IPS-18a (cell line): ENCODE results near the gene SCP2.

Experiments
- H3K27ac ChIP-seq: one replicate; pipeline ENCODE4 v1.5.1; 2013; ENCODE audit warnings: low read length
- H3K27me3 ChIP-seq: one replicate; pipeline ENCODE4 v1.6.1; 2013; ENCODE audit warnings: mild to moderate bottlenecking, low read length; ENCODE audit not compliant: control insufficient read depth, insufficient read depth
- H3K36me3 ChIP-seq: one replicate; pipeline ENCODE4 v1.6.1; 2013; ENCODE audit warnings: low read depth, low read length; ENCODE audit not compliant: control insufficient read depth
- H3K4me1 ChIP-seq: one replicate; pipeline ENCODE4 v1.6.1; 2013; ENCODE audit warnings: low read depth, low read length; ENCODE audit not compliant: control insufficient read depth
- H3K4me3 ChIP-seq: one replicate; pipeline ENCODE4 v1.5.1; 2013; ENCODE audit warnings: low read length
- H3K9ac ChIP-seq: one replicate; pipeline ENCODE4 v1.6.1; 2013; ENCODE audit warnings: mild to moderate bottlenecking, low read length, moderate library complexity
- H3K9me3 ChIP-seq: one replicate; pipeline ENCODE4 v1.6.1; 2013; ENCODE audit warnings: low read depth, low read length; ENCODE audit not compliant: control insufficient read depth

Gene SCP2

GRCh38 chr1:53024117-53024516 is 97.0 kb downstream of the SCP2 start:
- Histone ChIP-seq H3K4me1 (no peaks in the 10 kb centered on the region), H3K27ac (no peak overlapping the region), H3K27me3 (no peaks in the 10 kb centered on the region), H3K9ac (no peak overlapping the region), H3K9me3 (no peaks in the 10 kb centered on the region), H3K36me3 (no peaks in the 10 kb centered on the region), H3K4me3 (no peak overlapping the region)

GRCh38 chr1:53025034-53025768 is 98.1 kb downstream of the SCP2 start:
- H3K36me3 ChIP-seq: no peaks in the 10 kb centered on the region
- no peak overlapping the region for H3K4me3 ChIP-seq
- H3K27ac ChIP-seq: no peak overlapping the region
- no peaks in the 10 kb centered on the region for H3K9me3 ChIP-seq
- no peak overlapping the region for H3K9ac ChIP-seq
- H3K4me1 ChIP-seq: no peaks in the 10 kb centered on the region
- H3K27me3 ChIP-seq: no peaks in the 10 kb centered on the region

DNA sequence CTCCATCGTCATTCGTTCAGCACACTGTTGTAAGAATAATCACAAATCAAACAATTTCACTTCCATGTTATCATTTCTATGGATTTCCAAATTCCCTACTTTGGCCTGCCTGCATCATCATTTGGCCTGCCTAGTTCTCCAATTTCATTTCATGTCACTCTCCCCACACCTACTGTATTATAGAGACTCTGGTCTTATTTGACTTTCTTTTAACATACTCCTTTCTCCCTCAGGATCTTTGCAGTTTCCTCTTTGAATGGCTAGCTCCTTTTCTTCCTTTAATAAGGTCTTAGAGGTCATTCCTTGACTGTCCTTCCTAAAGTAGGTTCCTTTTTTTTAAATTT is 98.7 kb downstream of the SCP2 start:
- Histone ChIP-seq H3K4me3 (no peak overlapping the region), H3K27me3 (no peaks in the 10 kb centered on the region), H3K36me3 (no peaks in the 10 kb centered on the region), H3K4me1 (no peaks in the 10 kb centered on the region), H3K27ac (no peak overlapping the region), H3K9ac (no peak overlapping the region), H3K9me3 (no peaks in the 10 kb centered on the region)

- Histone ChIP-seq H3K27ac (no peak overlapping the region), H3K27me3 (no peaks in the 10 kb centered on the region), H3K4me3 (no peak overlapping the region), H3K4me1 (no peaks in the 10 kb centered on the region), H3K36me3 (no peaks in the 10 kb centered on the region), H3K9me3 (no peaks in the 10 kb centered on the region), H3K9ac (no peak overlapping the region)
These were observed 99.2 kb downstream of the SCP2 start for GRCh38 chr1:53026254-53026653.

DNA sequence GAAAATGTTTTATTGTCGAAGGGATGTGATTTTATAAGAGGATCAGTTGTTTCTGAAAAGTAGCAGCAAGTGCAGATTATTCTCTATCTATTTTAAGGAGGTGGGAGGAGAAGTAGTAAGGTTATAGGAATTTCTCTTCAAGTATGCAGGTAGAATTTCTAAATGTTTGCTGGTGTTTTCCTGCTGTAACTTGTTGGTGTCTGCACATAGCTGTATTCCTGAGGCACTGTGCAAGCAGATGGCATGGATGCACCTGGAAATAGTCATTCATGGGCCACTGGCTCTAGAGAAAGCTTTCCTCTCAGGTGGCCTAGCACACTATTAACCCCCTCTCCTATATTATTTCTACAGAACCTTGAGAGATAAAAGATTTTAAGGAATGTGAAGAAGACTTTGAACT is 104.7 kb downstream of the SCP2 start:
- no peak overlapping the region for H3K9ac ChIP-seq

GRCh38 chr1:53037159-53037558 is 110.1 kb downstream of the SCP2 start:
- Histone ChIP-seq H3K36me3 (no peaks in the 10 kb centered on the region), H3K9ac (no peak overlapping the region), H3K27me3 (no peaks in the 10 kb centered on the region), H3K9me3 (no peaks in the 10 kb centered on the region), H3K27ac (no peak overlapping the region), H3K4me3 (no peak overlapping the region), H3K4me1 (peaks cover 3% of the 10 kb centered on the region)

More for the DNA sequence above, 104.7 kb downstream of the SCP2 start:
- H3K4me1 ChIP-seq: no peaks in the 10 kb centered on the region
- H3K9me3 ChIP-seq: no peaks in the 10 kb centered on the region
- H3K27me3 ChIP-seq: no peaks in the 10 kb centered on the region
- H3K4me3 ChIP-seq: no peak overlapping the region
- no peaks in the 10 kb centered on the region for H3K36me3 ChIP-seq
- no peak overlapping the region for H3K27ac ChIP-seq

GRCh38 chr1:53038566-53038965 is 111.5 kb downstream of the SCP2 start:
- Histone ChIP-seq H3K36me3 (no peaks in the 10 kb centered on the region), H3K4me3 (no peak overlapping the region), H3K27me3 (no peaks in the 10 kb centered on the region), H3K9ac (no peak overlapping the region), H3K27ac (no peak overlapping the region), H3K4me1 (peaks cover 3% of the 10 kb centered on the region), H3K9me3 (no peaks in the 10 kb centered on the region)

DNA sequence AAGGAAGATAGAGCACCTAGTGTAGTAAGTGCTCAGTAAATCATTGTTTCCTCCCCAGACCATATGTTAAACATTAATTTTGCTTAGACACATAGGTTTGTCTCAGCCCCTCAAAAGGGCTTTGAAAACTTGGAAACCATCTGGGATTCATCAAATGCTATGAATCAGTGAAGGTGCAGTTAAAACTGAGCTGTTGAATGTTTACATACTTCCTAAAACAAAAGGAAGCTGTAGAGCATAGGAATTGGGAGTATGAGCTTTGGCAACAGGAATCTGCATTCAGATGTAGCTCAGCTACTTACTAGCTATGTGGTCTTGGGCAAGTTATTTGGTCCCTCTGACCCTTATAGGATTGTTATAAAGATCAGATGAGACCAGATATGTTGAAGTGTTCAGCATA is 116.2 kb downstream of the SCP2 start:
- Histone ChIP-seq H3K9ac (no peak overlapping the region), H3K4me1 (peaks cover 5% of the 10 kb centered on the region), H3K36me3 (no peaks in the 10 kb centered on the region), H3K9me3 (no peaks in the 10 kb centered on the region), H3K27ac (no peak overlapping the region), H3K27me3 (no peaks in the 10 kb centered on the region), H3K4me3 (no peak overlapping the region)

GRCh38 chr1:53044926-53045325 is 117.8 kb downstream of the SCP2 start:
- Histone ChIP-seq H3K27ac (no peak overlapping the region), H3K9me3 (no peaks in the 10 kb centered on the region), H3K9ac (no peak overlapping the region), H3K36me3 (no peaks in the 10 kb centered on the region), H3K4me1 (peaks cover 17% of the 10 kb centered on the region), H3K4me3 (no peak overlapping the region), H3K27me3 (no peaks in the 10 kb centered on the region)

- Histone ChIP-seq H3K36me3 (no peaks in the 10 kb centered on the region), H3K27ac (no peak overlapping the region), H3K4me1 (peaks cover 22% of the 10 kb centered on the region), H3K9ac (no peak overlapping the region), H3K9me3 (no peaks in the 10 kb centered on the region), H3K27me3 (no peaks in the 10 kb centered on the region), H3K4me3 (no peak overlapping the region)
These were observed 119.9 kb downstream of the SCP2 start for GRCh38 chr1:53046930-53047329.

DNA sequence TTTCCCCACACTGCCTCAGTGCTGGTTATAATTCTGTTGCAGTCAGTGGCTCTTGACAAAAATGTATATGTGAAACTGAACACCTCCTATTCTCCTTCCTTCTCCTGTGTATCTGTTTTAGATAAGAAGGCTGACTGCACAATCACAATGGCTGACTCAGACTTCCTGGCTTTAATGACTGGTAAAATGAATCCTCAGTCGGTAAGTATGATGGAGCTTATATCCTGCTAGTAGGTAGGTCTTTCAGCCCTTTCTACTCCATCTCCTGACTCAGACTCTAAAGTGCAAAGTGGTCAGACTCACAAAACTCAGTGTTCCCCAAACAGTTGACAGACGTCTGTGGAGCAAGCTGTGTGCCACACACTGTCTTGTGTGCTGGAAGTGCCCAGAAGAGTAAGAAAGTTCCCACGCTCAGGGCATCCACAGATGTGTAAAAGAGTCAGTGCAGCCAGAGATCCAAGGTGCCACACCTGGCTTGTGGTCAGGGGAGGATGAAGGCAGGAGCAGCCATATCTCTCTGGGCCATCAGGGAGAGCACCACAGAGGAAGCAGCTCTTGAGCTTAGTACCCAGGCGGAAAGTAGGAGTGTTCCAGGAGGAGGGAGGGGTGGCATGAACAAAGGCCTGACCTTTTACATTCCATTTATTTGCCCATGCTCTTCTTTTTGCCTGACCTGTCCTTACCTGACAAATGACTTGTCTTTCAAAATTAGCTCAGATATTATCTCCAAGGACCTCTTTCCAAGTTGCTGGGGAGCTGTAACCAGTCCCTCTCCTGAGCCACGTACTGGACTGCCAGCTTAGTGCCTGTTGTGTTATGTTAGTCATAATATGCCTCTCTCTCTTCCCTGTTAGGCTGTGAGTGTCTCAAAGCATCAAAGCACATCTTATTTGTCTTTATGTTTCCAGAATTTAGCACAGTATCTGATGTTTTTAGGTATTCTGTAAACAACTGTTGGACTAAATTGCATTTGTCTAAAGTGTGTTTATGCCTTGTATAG is 121.0 kb downstream of the SCP2 start:
- Histone ChIP-seq H3K36me3 (no peaks in the 10 kb centered on the region), H3K27me3 (no peaks in the 10 kb centered on the region), H3K4me1 (peaks cover 22% of the 10 kb centered on the region), H3K27ac (no peak overlapping the region), H3K4me3 (no peak overlapping the region), H3K9ac (no peak overlapping the region), H3K9me3 (no peaks in the 10 kb centered on the region)
